ENCODE data around the gene SPATA24.
A peak's percentile ranks its signal among the peaks of the same experiment; 100 is the strongest.

The SPATA24 gene

GRCh38 chr5:139408191-139408590 lies 4.3 kb upstream of the SPATA24 start:
- H3K27ac ChIP-seq = no peak overlapping the region
- TF ChIP-seq CTCF (IDR thresholded peaks at IDR 0.05) (no peak), ZFX (IDR thresholded peaks at IDR 0.05; ENCODE audit: borderline replicate concordance) (no peak)

- TF ChIP-seq CTCF (IDR thresholded peaks at IDR 0.05) (no peak), ZFX (IDR thresholded peaks at IDR 0.05; ENCODE audit: borderline replicate concordance) (no peak)
Measured at GRCh38 chr5:139407517-139407916, 3.6 kb upstream of the SPATA24 start.

GRCh38 chr5:139406963-139407362 lies 3.1 kb upstream of the SPATA24 start:
- TF ChIP-seq CTCF (IDR thresholded peaks at IDR 0.05) (no peak), ZFX (IDR thresholded peaks at IDR 0.05; ENCODE audit: borderline replicate concordance) (no peak)
- H3K27ac ChIP-seq = no peak overlapping the region

More at GRCh38 chr5:139407517-139407916, 3.6 kb upstream of the SPATA24 start:
- H3K27ac ChIP-seq = no peak overlapping the region

- H3K27ac ChIP-seq = peak overlapping the region; percentile 90
- TF ChIP-seq ZFX (IDR thresholded peaks at IDR 0.05; ENCODE audit: borderline replicate concordance) (no peak), CTCF (IDR thresholded peaks at IDR 0.05) (no peak)
Measured at GRCh38 chr5:139404484-139404840, 573 bp upstream of the SPATA24 start.

GRCh38 chr5:139403418-139403786 lies 487 bp downstream of the SPATA24 start:
- TF ChIP-seq ZFX (IDR thresholded peaks at IDR 0.05; ENCODE audit: borderline replicate concordance) (no peak), CTCF (IDR thresholded peaks at IDR 0.05) (no peak)
- H3K27ac ChIP-seq = peak overlapping the region; percentile 90

GRCh38 chr5:139402561-139403158 lies 1.2 kb downstream of the SPATA24 start:
- H3K27ac ChIP-seq = peak overlapping the region; percentile 90

More at GRCh38 chr5:139402561-139403158, 1.2 kb downstream of the SPATA24 start:
- TF ChIP-seq CTCF (IDR thresholded peaks at IDR 0.05) (peak; percentile 77), ZFX (IDR thresholded peaks at IDR 0.05; ENCODE audit: borderline replicate concordance) (no peak)
